ENCODE data around the gene CC2D1B. TPM values are rescaled to one million over a fixed set of nuclear protein-coding genes. Genes with fewer than 3 reads are reported as not detected.

CC2D1B gene
- total and polyA plus RNA-seq, 9 of the 15 experiments (the other 6 are each of a cell fraction or from before 2014, with no cell fraction given), result 1.2 to 33.6 (median 25.5) TPM

GRCh38 chr1:52328615-52329014 is 37.4 kb downstream of the CC2D1B start (continued):
- TF ChIP-seq REST (IDR thresholded peaks at IDR 0.05; ENCODE audit: borderline replicate concordance) (0 out of 2 replicates have a peak, but pooled peaks have one; percentile 4), REST (CRISPR knock-in tag; IDR thresholded peaks at IDR 0.05; ENCODE audit: low read depth) (no peak), ZNF764 (CRISPR knock-in tag; IDR thresholded peaks at IDR 0.05; ENCODE audit: low read depth) (no peak), ZNF140 (CRISPR knock-in tag; IDR thresholded peaks at IDR 0.05) (no peak), GATAD2B (IDR thresholded peaks at IDR 0.05; ENCODE audit: borderline replicate concordance) (no peak), ZNF717 (CRISPR knock-in tag; IDR thresholded peaks at IDR 0.05) (no peak), MAFG (tag; conservative IDR thresholded peaks at IDR 0.05) (peak; percentile 88), KLF1 (tag; IDR thresholded peaks at IDR 0.05) (no peak), SMAD4 (CRISPR knock-in tag; conservative IDR thresholded peaks at IDR 0.05) (no peak), PKNOX1 (IDR thresholded peaks at IDR 0.05) (0 out of 2 replicates have a peak, but pooled peaks have one; percentile 37), RNF2 (IDR thresholded peaks at IDR 0.05) (no peak), CLOCK (CRISPR knock-in tag; IDR thresholded peaks at IDR 0.05; ENCODE audit: borderline replicate concordance) (no peak), CBFA2T2 (conservative IDR thresholded peaks at IDR 0.05) (no peak)
